HG03064 (cell line): Measurements from ENCODE around the gene C12orf60.
"Not testable (repeated sequence)": the region's sequence is repeated elsewhere in the genome, so short reads cannot be mapped to it uniquely, and the experiment has no call there.

Experiments used
- ATAC-seq: cut with Tn5 transposase; IDR thresholded peaks from one replicate; pipeline ENCODE4 v1.9.1; 2021; ENCODE audit warnings: low read depth; ENCODE audit not compliant: unreplicated experiment

Gene C12orf60

GRCh38 chr12:14803011-14803829, at the start of gene C12orf60, which contains the start of gene WBP11:
TSS of gene C12orf60 (plus strand) at chr12:14803670. CDS start at chr12:14822936, 19,266 bp downstream.
TSS of gene WBP11 (minus strand) at chr12:14803478. CDS start at chr12:14801383, 2,095 bp downstream.
- peak; percentile 100 for ATAC-seq

GRCh38 chr12:14756334-14757143, 46.9 kb upstream of the C12orf60 start:
- ATAC-seq = no peak

- ATAC-seq = not testable (repeated sequence)
Measured at GRCh38 chr12:14759711-14760280, 43.7 kb upstream of the C12orf60 start.

- no peak for ATAC-seq
Measured at GRCh38 chr12:14765398-14765797, 38.1 kb upstream of the C12orf60 start.

GRCh38 chr12:14766020-14766419, 37.5 kb upstream of the C12orf60 start:
- ATAC-seq = not testable (repeated sequence)

GRCh38 chr12:14766649-14767215, 36.7 kb upstream of the C12orf60 start:
- ATAC-seq = no peak

GRCh38 chr12:14767617-14768016, 35.9 kb upstream of the C12orf60 start:
- ATAC-seq = no peak

- no peak for ATAC-seq
Measured at GRCh38 chr12:14768823-14769405, 34.6 kb upstream of the C12orf60 start.

- ATAC-seq = no peak
Measured at GRCh38 chr12:14769466-14769968, 34.0 kb upstream of the C12orf60 start.

- peak; percentile 31 for ATAC-seq
Measured at GRCh38 chr12:14769969-14770495, 33.4 kb upstream of the C12orf60 start.

GRCh38 chr12:14770496-14771461, 32.7 kb upstream of the C12orf60 start:
- ATAC-seq = peak; percentile 27

- ATAC-seq = no peak
Measured at GRCh38 chr12:14771651-14772137, 31.8 kb upstream of the C12orf60 start.

- no peak for ATAC-seq
Measured at GRCh38 chr12:14772946-14773345, 30.5 kb upstream of the C12orf60 start.

GRCh38 chr12:14773685-14774073, 29.8 kb upstream of the C12orf60 start:
- peak; percentile 26 for ATAC-seq

GRCh38 chr12:14774074-14774905, 29.2 kb upstream of the C12orf60 start:
- peak; percentile 48 for ATAC-seq

GRCh38 chr12:14774906-14775635, 28.4 kb upstream of the C12orf60 start:
- ATAC-seq = no peak

GRCh38 chr12:14775636-14775980, 27.9 kb upstream of the C12orf60 start:
- ATAC-seq = no peak
